Neuron (in vitro differentiated cells): ENCODE measurements around the gene CDC27.
"Not testable (repeated sequence)": the region's sequence is repeated elsewhere in the genome, so short reads cannot be mapped to it uniquely, and the experiment has no call there.

Experiments
- H2AFZ ChIP-seq: one replicate; pipeline ENCODE4 v1.6.1; 2013; ENCODE audit warnings: low read depth, mild to moderate bottlenecking, inconsistent platforms, low read length, moderate library complexity
- H3K27me3 ChIP-seq: one replicate; pipeline ENCODE4 v1.6.1; 2013; ENCODE audit warnings: low read length; ENCODE audit not compliant: insufficient read depth
- H3K36me3 ChIP-seq: one replicate; pipeline ENCODE4 v1.6.1; 2013; ENCODE audit warnings: low read length; ENCODE audit not compliant: insufficient read depth
- H3K4me1 ChIP-seq: one replicate; pipeline ENCODE4 v1.6.1; 2013; ENCODE audit warnings: low read length; ENCODE audit not compliant: insufficient read depth
- H3K4me3 ChIP-seq: 2 replicates; pipeline ENCODE4 v1.5.1; 2013; ENCODE audit warnings: mild to moderate bottlenecking, low read length, moderate library complexity
- H3K9me3 ChIP-seq: one replicate; pipeline ENCODE4 v1.6.1; 2013; ENCODE audit warnings: low read length

CDC27 gene

DNA sequence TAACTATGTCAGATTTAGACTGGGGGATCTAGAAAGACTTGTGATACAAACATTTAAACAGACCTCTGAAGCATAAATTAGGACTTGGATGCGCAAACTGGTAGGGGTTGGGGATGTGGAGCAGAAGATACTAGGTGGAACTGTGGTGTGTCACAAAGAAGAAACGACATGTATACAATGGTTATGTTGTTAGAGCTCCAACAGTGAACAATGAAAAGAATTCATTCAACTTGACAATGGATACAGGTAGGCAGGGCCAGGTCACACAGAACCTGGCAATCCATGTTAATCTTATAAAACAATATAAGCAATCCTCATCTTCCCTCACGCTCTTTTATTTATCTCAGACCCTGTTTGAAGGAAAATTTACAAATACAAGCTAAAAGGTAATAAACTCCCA is 102.0 kb downstream of the CDC27 start:
- H3K27me3 ChIP-seq = no peaks in the 10 kb centered on the region
- peaks cover 2% of the 10 kb centered on the region for H3K4me1 ChIP-seq
- no peak overlapping the region for H2AFZ ChIP-seq
- no peak overlapping the region for H3K4me3 ChIP-seq
- no peaks in the 10 kb centered on the region for H3K36me3 ChIP-seq
- peaks cover 3% of the 10 kb centered on the region for H3K9me3 ChIP-seq

DNA sequence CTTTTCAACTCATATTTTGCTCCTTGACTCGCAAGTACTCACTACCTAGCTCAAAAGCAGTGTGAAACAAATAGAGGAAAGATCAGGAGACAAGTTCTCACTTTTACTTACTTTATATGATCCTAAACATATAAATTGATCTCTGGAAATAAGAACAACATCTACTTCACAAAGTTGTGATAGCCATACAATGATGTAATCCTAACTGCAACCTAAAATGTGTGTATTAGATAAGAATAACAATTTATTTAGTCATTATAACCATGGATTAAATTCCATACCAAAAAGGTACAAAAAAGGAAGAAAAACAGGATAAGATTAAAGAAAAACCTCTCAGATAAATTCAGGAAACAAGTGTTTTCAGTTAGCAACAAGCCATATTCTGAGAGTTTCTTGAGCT is 103.4 kb downstream of the CDC27 start:
- no peak overlapping the region for H3K4me3 ChIP-seq
- no peaks in the 10 kb centered on the region for H3K27me3 ChIP-seq
- peaks cover 3% of the 10 kb centered on the region for H3K9me3 ChIP-seq
- H3K4me1 ChIP-seq = peaks cover 2% of the 10 kb centered on the region
- H2AFZ ChIP-seq = no peak overlapping the region
- H3K36me3 ChIP-seq = peaks cover 1% of the 10 kb centered on the region

DNA sequence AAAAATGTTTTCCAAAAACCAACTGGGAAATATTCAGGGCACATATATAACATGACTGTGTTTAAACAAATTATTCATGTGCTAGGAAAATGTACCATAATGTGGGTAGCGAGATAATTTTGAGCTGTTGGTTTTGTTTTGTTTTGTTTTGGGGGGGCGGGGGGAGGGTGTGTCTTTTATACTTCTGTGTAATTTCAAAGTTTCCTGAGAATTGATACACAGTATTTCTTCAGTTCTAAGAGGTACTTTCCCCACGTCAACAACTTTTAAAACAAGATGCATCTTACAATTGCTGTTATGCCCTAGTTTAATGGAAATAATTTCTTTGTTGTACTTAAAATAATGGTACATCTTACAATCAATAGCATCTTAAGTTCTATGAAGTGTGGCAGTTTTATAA is 110.3 kb downstream of the CDC27 start:
- no peak overlapping the region for H3K4me3 ChIP-seq
- no peaks in the 10 kb centered on the region for H3K9me3 ChIP-seq
- H3K27me3 ChIP-seq = no peaks in the 10 kb centered on the region
- H3K4me1 ChIP-seq = no peaks in the 10 kb centered on the region
- peaks cover 4% of the 10 kb centered on the region for H3K36me3 ChIP-seq
- no peak overlapping the region for H2AFZ ChIP-seq

DNA sequence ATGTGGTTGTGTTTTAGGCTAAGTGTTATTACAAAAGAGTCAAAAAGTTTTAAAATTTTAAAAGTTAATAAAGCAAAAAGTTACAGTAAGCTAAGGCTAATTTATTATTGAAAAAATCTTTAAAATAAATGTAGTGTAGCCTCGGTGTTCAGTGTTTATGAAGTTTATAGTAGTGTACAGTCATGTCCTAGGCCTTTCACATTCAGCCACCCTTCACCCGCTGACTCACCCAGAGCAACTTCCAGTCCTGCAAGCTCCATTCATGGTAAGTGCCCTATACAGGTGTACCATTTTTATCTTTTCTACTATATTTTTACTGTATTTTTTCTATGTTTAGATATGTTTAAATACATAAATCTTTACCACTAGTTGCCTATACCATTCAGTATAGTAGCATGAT is 111.5 kb downstream of the CDC27 start:
- Histone ChIP-seq H3K9me3 (no peaks in the 10 kb centered on the region), H3K36me3 (peaks cover 4% of the 10 kb centered on the region), H3K4me3 (no peak overlapping the region), H3K27me3 (no peaks in the 10 kb centered on the region), H3K4me1 (no peaks in the 10 kb centered on the region), H2AFZ (no peak overlapping the region)

DNA sequence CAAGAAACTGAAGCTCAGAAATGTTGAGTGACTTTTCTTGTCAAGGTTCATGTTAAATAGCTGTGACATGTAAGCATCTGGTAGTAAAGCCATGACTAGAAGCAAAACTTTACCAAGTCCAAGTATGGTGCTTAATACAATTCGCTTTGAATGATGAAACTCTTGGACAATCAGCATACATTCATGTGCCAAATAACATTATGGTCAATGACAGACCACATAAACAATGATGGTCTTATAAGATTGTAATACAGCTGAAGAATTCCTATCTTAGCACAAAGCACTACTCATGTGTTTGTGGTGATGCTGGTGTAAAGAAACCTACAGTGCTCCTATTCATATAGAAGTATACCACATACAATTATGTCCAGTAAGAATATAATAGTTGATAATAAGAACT is 112.9 kb downstream of the CDC27 start:
- H3K36me3 ChIP-seq = peaks cover 4% of the 10 kb centered on the region
- no peak overlapping the region for H2AFZ ChIP-seq
- no peaks in the 10 kb centered on the region for H3K9me3 ChIP-seq
- H3K4me1 ChIP-seq = no peaks in the 10 kb centered on the region
- H3K27me3 ChIP-seq = no peaks in the 10 kb centered on the region
- H3K4me3 ChIP-seq = no peak overlapping the region

DNA sequence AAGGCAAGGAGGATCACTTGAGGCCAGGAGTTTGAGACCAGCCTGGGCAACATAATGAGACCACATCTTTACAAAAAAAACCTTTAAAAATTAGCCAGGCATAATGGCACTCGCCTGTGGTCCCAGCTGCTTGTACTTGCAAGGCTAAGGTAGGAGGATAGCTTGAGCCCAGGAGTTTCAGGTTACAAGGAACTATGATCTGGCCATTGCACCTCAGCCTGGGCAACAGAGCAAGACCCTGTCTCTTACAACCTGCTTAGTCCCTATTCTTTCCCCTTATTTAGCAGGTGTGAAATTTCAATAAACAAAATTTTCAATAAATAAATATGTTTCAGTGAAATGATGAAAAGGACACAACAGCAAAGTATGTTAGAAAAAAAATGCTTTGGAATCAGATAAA is 114.7 kb downstream of the CDC27 start:
- not testable (repeated sequence) for H3K36me3 ChIP-seq, H3K9me3 ChIP-seq, H3K27me3 ChIP-seq, H2AFZ ChIP-seq, H3K4me3 ChIP-seq, H3K4me1 ChIP-seq

DNA sequence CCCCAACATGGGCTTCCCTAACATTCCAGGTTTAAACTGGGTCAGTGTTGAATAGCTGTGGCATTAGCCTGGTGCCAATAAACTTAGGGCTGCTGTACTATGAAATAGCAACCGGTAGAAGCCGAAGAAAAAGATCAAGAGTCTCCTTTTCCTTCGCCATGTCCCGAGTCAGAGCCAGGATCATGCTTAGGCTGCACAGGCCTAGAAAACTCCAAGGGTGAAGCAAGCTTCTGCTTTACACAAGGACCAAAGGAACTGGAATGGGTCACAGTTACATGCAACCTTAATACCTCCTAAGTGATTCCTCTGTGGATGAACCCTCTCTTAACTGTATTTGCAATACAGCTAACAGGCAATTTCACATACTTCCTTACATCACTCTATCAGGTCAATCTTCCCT is 115.5 kb downstream of the CDC27 start:
- not testable (repeated sequence) for H2AFZ ChIP-seq, H3K4me3 ChIP-seq, H3K9me3 ChIP-seq, H3K27me3 ChIP-seq, H3K4me1 ChIP-seq, H3K36me3 ChIP-seq

DNA sequence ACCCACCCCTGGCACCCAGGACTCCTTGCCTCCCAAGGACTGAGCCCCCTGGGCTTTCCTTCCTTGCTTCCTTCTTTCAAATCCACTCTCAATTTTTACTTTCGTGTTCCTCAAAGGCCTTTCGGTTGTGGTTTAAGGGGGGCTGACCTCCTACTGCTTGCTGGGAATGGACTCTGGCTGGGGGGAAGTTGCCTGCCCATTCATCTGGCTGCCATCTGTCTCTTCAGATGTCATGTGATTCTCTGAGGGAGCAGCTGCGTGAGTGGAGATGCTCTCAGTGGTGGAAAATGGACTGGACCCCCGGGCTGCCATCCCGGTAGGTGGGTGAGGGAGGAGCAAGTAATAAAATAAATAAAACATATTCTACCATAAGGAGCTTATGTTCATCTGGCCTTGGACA is 116.2 kb downstream of the CDC27 start:
- H3K36me3 ChIP-seq = no peaks in the 10 kb centered on the region
- no peaks in the 10 kb centered on the region for H3K27me3 ChIP-seq
- H3K9me3 ChIP-seq = no peaks in the 10 kb centered on the region
- no peaks in the 10 kb centered on the region for H3K4me1 ChIP-seq
- no peak overlapping the region for H2AFZ ChIP-seq
- H3K4me3 ChIP-seq = no peak overlapping the region

DNA sequence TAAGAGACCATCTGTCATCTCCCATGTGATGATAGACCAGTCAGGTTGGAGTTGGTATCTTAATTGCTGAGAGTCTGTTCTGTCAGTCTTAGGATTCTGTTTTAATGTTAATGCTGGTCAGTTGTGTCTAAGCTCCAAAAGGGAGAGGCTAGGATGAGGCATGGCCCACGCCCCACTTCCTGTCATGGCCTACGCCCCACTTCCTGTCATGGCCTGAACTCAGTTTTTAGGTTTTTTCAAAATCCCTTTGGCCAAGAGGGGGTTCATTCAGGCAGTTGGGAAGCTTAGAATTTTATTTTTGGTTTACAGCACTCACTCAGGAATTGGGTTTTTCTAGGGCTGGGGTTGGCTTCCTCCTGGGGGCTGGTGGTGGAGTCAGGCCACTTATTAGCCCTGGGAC is 117.9 kb downstream of the CDC27 start:
- not testable (repeated sequence) for H3K4me3 ChIP-seq, H2AFZ ChIP-seq, H3K4me1 ChIP-seq, H3K36me3 ChIP-seq, H3K9me3 ChIP-seq, H3K27me3 ChIP-seq

DNA sequence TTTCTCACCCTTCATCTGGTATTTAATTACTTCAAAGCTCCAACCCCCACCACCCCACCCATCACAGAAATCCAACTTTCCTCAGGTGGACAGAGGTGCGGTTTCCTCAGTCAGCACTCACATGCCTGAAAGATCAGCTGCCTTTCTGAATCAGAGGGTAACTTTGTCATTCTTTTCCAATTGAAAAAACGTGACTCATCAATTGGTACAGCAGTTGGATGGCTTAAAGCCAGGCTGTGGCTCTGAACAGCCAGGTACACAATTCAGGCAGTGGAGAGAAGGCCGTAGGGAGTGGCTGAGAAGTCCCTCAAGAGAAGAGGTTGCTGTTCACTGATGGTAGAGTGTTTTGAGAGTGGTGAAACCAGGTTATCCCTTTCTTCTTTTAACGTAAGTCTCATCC is 118.8 kb downstream of the CDC27 start:
- not testable (repeated sequence) for H3K4me1 ChIP-seq, H3K9me3 ChIP-seq, H2AFZ ChIP-seq

More for the DNA sequence above, 118.8 kb downstream of the CDC27 start:
- not testable (repeated sequence) for H3K27me3 ChIP-seq, H3K36me3 ChIP-seq, H3K4me3 ChIP-seq
